ENCODE measurements around the gene SP9. TPM values are rescaled to one million over a fixed set of nuclear protein-coding genes. Genes with fewer than 3 reads are reported as not detected.

SP9 gene
- total RNA-seq: not detected in 2 replicates

- no peak for DNase-seq (ENCODE audit: extremely low read depth, low read depth, low spot score)
These were observed at the start of gene SP9 for GRCh38 chr2:174334781-174335251. Gene SP9 (plus strand): TSS chr2:174334954. CDS start chr2:174335093, 139 bp downstream.

- DNase-seq (ENCODE audit: extremely low read depth, low read depth, low spot score): no peak
These were observed 48.6 kb upstream of the SP9 start for GRCh38 chr2:174286172-174286571.

GRCh38 chr2:174292908-174293307 is 41.8 kb upstream of the SP9 start:
- no peak for DNase-seq (ENCODE audit: extremely low read depth, low read depth, low spot score)

GRCh38 chr2:174300114-174300513 is 34.6 kb upstream of the SP9 start:
- DNase-seq (ENCODE audit: extremely low read depth, low read depth, low spot score): no peak

- DNase-seq (ENCODE audit: extremely low read depth, low read depth, low spot score): no peak
These were observed 22.0 kb upstream of the SP9 start for GRCh38 chr2:174312581-174313234.

GRCh38 chr2:174322149-174322548 is 12.6 kb upstream of the SP9 start:
- no peak for DNase-seq (ENCODE audit: extremely low read depth, low read depth, low spot score)

GRCh38 chr2:174322746-174323145 is 12.0 kb upstream of the SP9 start:
- DNase-seq (ENCODE audit: extremely low read depth, low read depth, low spot score): no peak

- no peak for DNase-seq (ENCODE audit: extremely low read depth, low read depth, low spot score)
These were observed 10.2 kb upstream of the SP9 start for GRCh38 chr2:174324530-174324929.

- no peak for DNase-seq (ENCODE audit: extremely low read depth, low read depth, low spot score)
These were observed 9.2 kb upstream of the SP9 start for GRCh38 chr2:174325373-174326160.

GRCh38 chr2:174326161-174327020 is 8.4 kb upstream of the SP9 start:
- DNase-seq (ENCODE audit: extremely low read depth, low read depth, low spot score): no peak

GRCh38 chr2:174327021-174327840 is 7.5 kb upstream of the SP9 start:
- no peak for DNase-seq (ENCODE audit: extremely low read depth, low read depth, low spot score)

- no peak for DNase-seq (ENCODE audit: extremely low read depth, low read depth, low spot score)
These were observed 7.0 kb upstream of the SP9 start for GRCh38 chr2:174327841-174328113.

- no peak for DNase-seq (ENCODE audit: extremely low read depth, low read depth, low spot score)
These were observed 6.4 kb upstream of the SP9 start for GRCh38 chr2:174328114-174328960.

- DNase-seq (ENCODE audit: extremely low read depth, low read depth, low spot score): no peak
These were observed 5.6 kb upstream of the SP9 start for GRCh38 chr2:174328961-174329715.

- DNase-seq (ENCODE audit: extremely low read depth, low read depth, low spot score): no peak
These were observed 3.7 kb upstream of the SP9 start for GRCh38 chr2:174330945-174331594.

GRCh38 chr2:174331595-174332216 is 3.0 kb upstream of the SP9 start:
- no peak for DNase-seq (ENCODE audit: extremely low read depth, low read depth, low spot score)

- DNase-seq (ENCODE audit: extremely low read depth, low read depth, low spot score): no peak
These were observed 2.4 kb upstream of the SP9 start for GRCh38 chr2:174332217-174332963.
